KMS-11 (cell line): ENCODE data around the gene LRRIQ3.

Source experiments
- H2AFZ ChIP-seq: fragments of 200-600 bp; sonication (generic); 2 replicates; pipeline ENCODE4 v1.6.1; 2016; ENCODE audit warnings: antibody characterized with exemption, mixed run types, low read depth
- H3K27ac ChIP-seq: fragments of 200-600 bp; sonication (generic); 2 replicates; pipeline ENCODE4 v1.6.1; 2016; ENCODE audit warnings: mild to moderate bottlenecking, mixed run types
- H3K27me3 ChIP-seq: fragments of 200-600 bp; sonication (generic); 2 replicates; pipeline ENCODE4 v1.6.1; 2017; ENCODE audit warnings: mild to moderate bottlenecking, low read depth, mixed run types, moderate library complexity; ENCODE audit not compliant: insufficient read depth
- H3K36me3 ChIP-seq: fragments of 200-600 bp; sonication (generic); 2 replicates; pipeline ENCODE4 v1.6.1; 2017; ENCODE audit warnings: mild to moderate bottlenecking, mixed run types; ENCODE audit not compliant: insufficient read depth
- H3K4me1 ChIP-seq: fragments of 200-600 bp; sonication (generic); 2 replicates; pipeline ENCODE4 v1.6.1; 2016; ENCODE audit warnings: mild to moderate bottlenecking, low read depth, mixed run types; ENCODE audit not compliant: poor library complexity, severe bottlenecking
- H3K4me2 ChIP-seq: fragments of 200-600 bp; sonication (generic); 2 replicates; pipeline ENCODE4 v1.7.0; 2016; ENCODE audit warnings: mild to moderate bottlenecking, mixed run types
- H3K4me3 ChIP-seq: fragments of 200-600 bp; sonication (generic); IDR thresholded peaks from 2 replicates; pipeline ENCODE4 v1.6.1; 2017; ENCODE audit warnings: low read depth, low read length, mixed read lengths; ENCODE audit not compliant: insufficient read depth
- H3K79me2 ChIP-seq: fragments of 200-600 bp; sonication (generic); 2 replicates; pipeline ENCODE4 v1.6.1; 2016; ENCODE audit warnings: low read depth, mixed run types; ENCODE audit not compliant: insufficient read depth
- H3K9ac ChIP-seq: fragments of 200-600 bp; sonication (generic); 2 replicates; pipeline ENCODE4 v1.6.1; 2016; ENCODE audit warnings: mild to moderate bottlenecking, mixed run types
- H4K20me1 ChIP-seq: fragments of 200-600 bp; sonication (generic); 2 replicates; pipeline ENCODE4 v1.6.1; 2016; ENCODE audit warnings: mild to moderate bottlenecking, mixed run types; ENCODE audit not compliant: insufficient read depth
- CTCF ChIP-seq: fragments of 200-600 bp; sonication (generic); conservative IDR thresholded peaks from 2 replicates; pipeline ENCODE4 v1.6.1; 2017; ENCODE audit warnings: low read depth, mild to moderate bottlenecking, antibody characterized with exemption, low read length, moderate library complexity, mixed read lengths

Gene LRRIQ3

GRCh38 chr1:74038042-74038441 lies 159.9 kb downstream of the LRRIQ3 start:
- Histone ChIP-seq H2AFZ (no peak overlapping the region), H3K27me3 (no peaks in the 10 kb centered on the region), H3K9ac (no peak overlapping the region), H3K4me2 (no peak overlapping the region), H3K4me3 (no peak overlapping the region), H3K27ac (no peak overlapping the region), H4K20me1 (no peaks in the 10 kb centered on the region), H3K36me3 (no peaks in the 10 kb centered on the region), H3K4me1 (no peaks in the 10 kb centered on the region), H3K79me2 (no peaks in the 10 kb centered on the region)
- no peak for TF ChIP-seq CTCF

- no peaks in the 10 kb centered on the region for H3K4me1 ChIP-seq
- no peak overlapping the region for H3K4me2 ChIP-seq
- no peak overlapping the region for H2AFZ ChIP-seq
- no peaks in the 10 kb centered on the region for H3K27me3 ChIP-seq
- H3K79me2 ChIP-seq, result no peaks in the 10 kb centered on the region
- no peak for TF ChIP-seq CTCF
- no peaks in the 10 kb centered on the region for H3K36me3 ChIP-seq
- no peak overlapping the region for H3K4me3 ChIP-seq
- no peaks in the 10 kb centered on the region for H4K20me1 ChIP-seq
- no peak overlapping the region for H3K27ac ChIP-seq
- H3K9ac ChIP-seq, result no peak overlapping the region
These were observed 185.4 kb downstream of the LRRIQ3 start for GRCh38 chr1:74012583-74012982.

GRCh38 chr1:74011736-74012135 lies 186.2 kb downstream of the LRRIQ3 start:
- no peak overlapping the region for H3K27ac ChIP-seq
- no peak overlapping the region for H3K9ac ChIP-seq
- no peak for TF ChIP-seq CTCF
- H3K4me2 ChIP-seq, result no peak overlapping the region
- no peak overlapping the region for H2AFZ ChIP-seq
- H3K27me3 ChIP-seq, result no peaks in the 10 kb centered on the region
- H3K79me2 ChIP-seq, result no peaks in the 10 kb centered on the region
- H3K36me3 ChIP-seq, result no peaks in the 10 kb centered on the region
- no peaks in the 10 kb centered on the region for H4K20me1 ChIP-seq
- H3K4me3 ChIP-seq, result no peak overlapping the region
- H3K4me1 ChIP-seq, result no peaks in the 10 kb centered on the region

- TF ChIP-seq CTCF, result no peak
- Histone ChIP-seq H3K36me3 (no peaks in the 10 kb centered on the region), H3K4me1 (no peaks in the 10 kb centered on the region), H3K27ac (no peak overlapping the region), H3K4me2 (no peak overlapping the region), H2AFZ (no peak overlapping the region), H3K9ac (no peak overlapping the region), H3K79me2 (no peaks in the 10 kb centered on the region), H3K27me3 (no peaks in the 10 kb centered on the region), H4K20me1 (no peaks in the 10 kb centered on the region), H3K4me3 (no peak overlapping the region)
These were observed 187.8 kb downstream of the LRRIQ3 start for GRCh38 chr1:74010206-74010605.

- Histone ChIP-seq H3K27me3 (no peaks in the 10 kb centered on the region), H3K9ac (no peak overlapping the region), H3K4me2 (no peak overlapping the region)
These were observed 192.4 kb downstream of the LRRIQ3 start for GRCh38 chr1:74005533-74005932.

More at GRCh38 chr1:74005533-74005932, 192.4 kb downstream of the LRRIQ3 start:
- H3K4me1 ChIP-seq, result no peaks in the 10 kb centered on the region
- H3K79me2 ChIP-seq, result no peaks in the 10 kb centered on the region
- H2AFZ ChIP-seq, result no peak overlapping the region
- no peak overlapping the region for H3K4me3 ChIP-seq
- no peak overlapping the region for H3K27ac ChIP-seq
- no peaks in the 10 kb centered on the region for H4K20me1 ChIP-seq
- no peak for TF ChIP-seq CTCF
- H3K36me3 ChIP-seq, result no peaks in the 10 kb centered on the region
